Neural cell (in vitro differentiated cells): Measurements from ENCODE around the gene TUBB2A. TPM values are rescaled to one million over a fixed set of nuclear protein-coding genes. Genes with fewer than 3 reads are reported as not detected.
"Not testable (repeated sequence)": the region's sequence is repeated elsewhere in the genome, so short reads cannot be mapped to it uniquely, and the experiment has no call there.

Source experiments
- H2AFZ ChIP-seq: fragments of 200-600, 300-800 bp; sonication (generic), shearing (Covaris generic); 2 replicates; pipeline ENCODE4 v1.6.0; 2014; ENCODE audit warnings: low read depth, mild to moderate bottlenecking, antibody characterized with exemption, low read length, moderate library complexity
- H3F3A ChIP-seq: fragments of 200-600 bp; shearing (Covaris generic); 2 replicates; pipeline ENCODE4 v1.6.1; 2016; ENCODE audit warnings: mild to moderate bottlenecking, moderate library complexity, mixed read lengths, antibody characterized with exemption, low read length; ENCODE audit not compliant: insufficient read depth, poor library complexity, severe bottlenecking
- H3K27ac ChIP-seq: fragments of 200-600, 300-800 bp; sonication (generic), shearing (Covaris generic); 2 replicates; pipeline ENCODE4 v1.5.1; 2014; ENCODE audit warnings: mild to moderate bottlenecking, low read length, moderate library complexity
- H3K27me3 ChIP-seq: fragments of 300-800, 200-600 bp; sonication (generic), shearing (Covaris generic); 2 replicates; pipeline ENCODE4 v1.6.0; 2014; ENCODE audit warnings: mild to moderate bottlenecking, low read depth, low read length, moderate library complexity; ENCODE audit not compliant: insufficient read depth
- H3K36me3 ChIP-seq: fragments of 300-800, 200-600 bp; sonication (generic), shearing (Covaris generic); 2 replicates; pipeline ENCODE4 v1.5.1; 2014; ENCODE audit warnings: mild to moderate bottlenecking, antibody characterized with exemption, low read length, moderate library complexity; ENCODE audit not compliant: insufficient read depth
- H3K4me2 ChIP-seq: fragments of 300-800, 200-600 bp; sonication (generic), shearing (Covaris generic); 2 replicates; pipeline ENCODE4 v1.6.0; 2014; ENCODE audit warnings: mild to moderate bottlenecking, low read length
- H3K4me3 ChIP-seq: fragments of 300-800, 200-600 bp; sonication (generic), shearing (Covaris generic); 2 replicates; pipeline ENCODE4 v1.5.1; 2014; ENCODE audit warnings: mild to moderate bottlenecking, low read length, moderate library complexity
- H3K79me2 ChIP-seq: fragments of 200-600 bp; shearing (Covaris generic); replicated peaks from 2 replicates; pipeline ENCODE4 v1.6.0; 2014; ENCODE audit warnings: mild to moderate bottlenecking, low read length, moderate library complexity; ENCODE audit not compliant: insufficient read depth
- H3K9ac ChIP-seq: fragments of 300-800, 200-600 bp; sonication (generic), shearing (Covaris generic); 2 replicates; pipeline ENCODE4 v1.6.1; 2016; ENCODE audit warnings: mild to moderate bottlenecking, low read length, mixed read lengths
- H3K9me2 ChIP-seq: fragments of 200-600 bp; shearing (Covaris generic); 2 replicates; pipeline ENCODE4 v1.6.1; 2016; ENCODE audit warnings: mild to moderate bottlenecking, low read length, mixed read lengths; ENCODE audit not compliant: insufficient read depth
- H3K9me3 ChIP-seq: fragments of 200-600, 300-800 bp; sonication (generic), shearing (Covaris generic); 2 replicates; pipeline ENCODE4 v1.6.1; 2016; ENCODE audit warnings: mild to moderate bottlenecking, mixed run types, low read length, moderate library complexity, mixed read lengths
- H4K20me1 ChIP-seq: fragments of 200-600 bp; shearing (Covaris generic); 2 replicates; pipeline ENCODE4 v1.6.1; 2016; ENCODE audit warnings: mild to moderate bottlenecking, mixed run types; ENCODE audit not compliant: insufficient read depth
- EP300 ChIP-seq: fragments of 450-650 bp; conservative IDR thresholded peaks from 2 replicates; pipeline ENCODE4 v1.6.1; 2014; ENCODE audit warnings: antibody characterized with exemption, mild to moderate bottlenecking, moderate library complexity; ENCODE audit not compliant: poor library complexity, severe bottlenecking
- EZH2 ChIP-seq: fragments of 200-600, 300-800 bp; shearing (Covaris generic), sonication (generic); IDR thresholded peaks from 2 replicates; pipeline ENCODE4 v1.6.1; 2014; ENCODE audit warnings: antibody characterized with exemption, low read length, borderline replicate concordance, mild to moderate bottlenecking; ENCODE audit not compliant: insufficient read depth, poor library complexity, severe bottlenecking
- MXI1 ChIP-seq: fragments of 450-650 bp; conservative IDR thresholded peaks from 2 replicates; pipeline ENCODE4 v1.6.1; 2014; ENCODE audit warnings: antibody characterized with exemption, mild to moderate bottlenecking; ENCODE audit not compliant: poor library complexity, severe bottlenecking
- POLR2AphosphoS5 ChIP-seq: IDR thresholded peaks from 2 replicates; pipeline ENCODE4 v1.6.1; 2012
- RAD21 ChIP-seq: fragments of 450-650 bp; conservative IDR thresholded peaks from 2 replicates; pipeline ENCODE4 v1.6.1; 2014; ENCODE audit warnings: antibody characterized with exemption, mild to moderate bottlenecking, moderate library complexity
- SMC3 ChIP-seq: fragments of 450-650 bp; conservative IDR thresholded peaks from 2 replicates; pipeline ENCODE4 v1.6.1; 2014; ENCODE audit warnings: antibody characterized with exemption, mild to moderate bottlenecking, moderate library complexity; ENCODE audit not compliant: poor library complexity
- TAF1 ChIP-seq: IDR thresholded peaks from 2 replicates; pipeline ENCODE4 v1.6.1; 2012; ENCODE audit warnings: low read depth
- polyA plus RNA-seq: library from polyadenylated mRNA; depleted of rRNA; stranded (reverse); fragments of >200 nt; gene quantifications from 2 replicates; pipeline ENCODE4 v1.2.3, GENCODE V29; 2014
- TF ChIP-seq, protein P1 (sequence below): IDR thresholded peaks from 2 replicates; pipeline ENCODE4 v1.6.1; 2012; ENCODE audit warnings: borderline replicate concordance
- TF ChIP-seq, protein P2 (sequence below): fragments of 450-650 bp; IDR thresholded peaks from 2 replicates; pipeline ENCODE4 v1.5.1; 2014; ENCODE audit warnings: antibody characterized with exemption, mild to moderate bottlenecking, moderate library complexity; ENCODE audit not compliant: poor library complexity, severe bottlenecking

Gene TUBB2A
- polyA plus RNA-seq, 1 donor from 2014 or later, result 1,088 TPM

DNA sequence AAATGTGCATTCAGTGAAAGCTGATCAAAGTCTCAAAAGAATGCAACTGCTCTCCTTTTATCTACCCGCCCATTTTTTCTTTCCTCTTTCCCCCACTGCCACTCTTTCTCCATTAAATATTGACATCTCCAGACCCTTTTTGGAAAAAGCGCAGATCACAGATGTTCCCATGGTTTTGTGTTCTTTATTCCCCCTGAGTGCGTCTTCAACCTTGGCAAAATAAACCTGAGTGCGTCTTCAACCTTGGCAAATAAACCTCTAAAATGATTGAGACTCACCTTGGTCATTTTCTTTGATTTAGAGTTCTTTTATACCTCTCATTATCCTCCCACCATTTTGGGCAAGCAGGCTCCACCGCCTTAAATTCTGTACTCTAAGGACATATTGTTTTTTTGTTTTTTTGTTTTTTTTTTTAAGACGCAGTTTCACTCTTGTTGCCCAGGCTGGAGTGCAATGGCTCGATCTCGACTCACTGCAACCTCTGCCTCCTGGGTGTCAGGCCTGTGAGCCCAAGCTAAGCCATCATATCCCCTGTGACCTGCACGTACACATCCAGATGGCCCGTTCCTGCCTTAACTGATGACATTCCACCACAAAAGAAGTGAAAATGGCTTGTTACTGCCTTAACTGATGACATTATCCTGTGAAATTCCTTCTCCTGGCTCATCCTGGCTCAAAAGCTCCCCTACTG is 9.3 kb upstream of the TUBB2A start:
- not testable (repeated sequence) for H3K9me2 ChIP-seq, H3K27ac ChIP-seq, H4K20me1 ChIP-seq, H3K79me2 ChIP-seq, H3F3A ChIP-seq, H3K9ac ChIP-seq, H3K4me3 ChIP-seq, H3K4me2 ChIP-seq, H3K27me3 ChIP-seq, H3K9me3 ChIP-seq, H2AFZ ChIP-seq, H3K36me3 ChIP-seq

DNA sequence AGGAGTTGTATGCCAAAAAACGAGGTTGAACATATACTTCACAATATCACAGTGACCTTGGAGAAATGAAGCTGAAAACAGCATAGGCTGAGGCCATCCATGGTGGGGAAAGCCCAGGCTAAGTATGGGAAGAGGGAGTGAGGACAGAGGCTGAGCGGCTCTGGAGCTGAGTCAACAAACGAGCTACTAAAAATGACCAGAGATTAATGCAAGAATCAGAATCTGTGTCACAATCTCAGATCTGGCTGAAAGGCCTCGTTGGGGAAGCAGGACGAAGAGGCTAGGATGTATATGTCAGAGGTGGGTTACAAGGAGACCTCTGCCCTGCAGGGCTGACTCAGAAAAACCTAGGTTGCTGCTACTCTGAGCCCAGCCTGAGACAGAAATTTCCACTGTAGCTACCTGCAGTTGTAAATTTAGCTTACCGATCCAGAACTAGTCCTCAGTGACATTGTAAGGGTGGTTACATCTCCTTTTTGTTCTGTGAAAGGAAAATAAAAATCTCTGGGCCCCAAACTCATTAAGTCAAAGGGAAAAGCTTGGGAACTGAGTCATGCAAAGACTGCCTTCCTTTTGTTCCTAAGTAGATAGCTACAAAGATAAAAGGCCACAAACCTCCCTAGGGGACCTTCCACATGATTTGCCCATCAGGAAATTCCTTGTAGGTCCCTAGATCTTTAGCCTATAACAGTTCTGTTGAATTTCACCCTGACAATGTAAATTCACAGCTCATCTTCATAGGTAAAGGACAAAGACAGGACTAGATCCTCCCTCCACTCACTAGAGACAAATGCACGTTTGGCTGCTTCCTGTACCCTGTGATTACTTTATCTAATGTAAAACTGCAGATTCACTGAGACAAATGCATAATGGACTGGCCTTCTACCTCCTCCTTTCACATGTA is 8.5 kb upstream of the TUBB2A start:
- H2AFZ ChIP-seq, result no peak overlapping the region
- H3K9me2 ChIP-seq, result no peaks in the 10 kb centered on the region
- no peaks in the 10 kb centered on the region for H3K36me3 ChIP-seq
- no peak overlapping the region for H3K9ac ChIP-seq
- peaks cover 11% of the 10 kb centered on the region for H3K79me2 ChIP-seq
- H3F3A ChIP-seq, result no peaks in the 10 kb centered on the region
- H3K27me3 ChIP-seq, result no peaks in the 10 kb centered on the region
- TF ChIP-seq, protein P1, sequence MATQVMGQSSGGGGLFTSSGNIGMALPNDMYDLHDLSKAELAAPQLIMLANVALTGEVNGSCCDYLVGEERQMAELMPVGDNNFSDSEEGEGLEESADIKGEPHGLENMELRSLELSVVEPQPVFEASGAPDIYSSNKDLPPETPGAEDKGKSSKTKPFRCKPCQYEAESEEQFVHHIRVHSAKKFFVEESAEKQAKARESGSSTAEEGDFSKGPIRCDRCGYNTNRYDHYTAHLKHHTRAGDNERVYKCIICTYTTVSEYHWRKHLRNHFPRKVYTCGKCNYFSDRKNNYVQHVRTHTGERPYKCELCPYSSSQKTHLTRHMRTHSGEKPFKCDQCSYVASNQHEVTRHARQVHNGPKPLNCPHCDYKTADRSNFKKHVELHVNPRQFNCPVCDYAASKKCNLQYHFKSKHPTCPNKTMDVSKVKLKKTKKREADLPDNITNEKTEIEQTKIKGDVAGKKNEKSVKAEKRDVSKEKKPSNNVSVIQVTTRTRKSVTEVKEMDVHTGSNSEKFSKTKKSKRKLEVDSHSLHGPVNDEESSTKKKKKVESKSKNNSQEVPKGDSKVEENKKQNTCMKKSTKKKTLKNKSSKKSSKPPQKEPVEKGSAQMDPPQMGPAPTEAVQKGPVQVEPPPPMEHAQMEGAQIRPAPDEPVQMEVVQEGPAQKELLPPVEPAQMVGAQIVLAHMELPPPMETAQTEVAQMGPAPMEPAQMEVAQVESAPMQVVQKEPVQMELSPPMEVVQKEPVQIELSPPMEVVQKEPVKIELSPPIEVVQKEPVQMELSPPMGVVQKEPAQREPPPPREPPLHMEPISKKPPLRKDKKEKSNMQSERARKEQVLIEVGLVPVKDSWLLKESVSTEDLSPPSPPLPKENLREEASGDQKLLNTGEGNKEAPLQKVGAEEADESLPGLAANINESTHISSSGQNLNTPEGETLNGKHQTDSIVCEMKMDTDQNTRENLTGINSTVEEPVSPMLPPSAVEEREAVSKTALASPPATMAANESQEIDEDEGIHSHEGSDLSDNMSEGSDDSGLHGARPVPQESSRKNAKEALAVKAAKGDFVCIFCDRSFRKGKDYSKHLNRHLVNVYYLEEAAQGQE, result no peak
- TF ChIP-seq TAF1, result no peak
- no peak for TF ChIP-seq POLR2AphosphoS5
- no peak for TF ChIP-seq EP300
- TF ChIP-seq, protein P2, sequence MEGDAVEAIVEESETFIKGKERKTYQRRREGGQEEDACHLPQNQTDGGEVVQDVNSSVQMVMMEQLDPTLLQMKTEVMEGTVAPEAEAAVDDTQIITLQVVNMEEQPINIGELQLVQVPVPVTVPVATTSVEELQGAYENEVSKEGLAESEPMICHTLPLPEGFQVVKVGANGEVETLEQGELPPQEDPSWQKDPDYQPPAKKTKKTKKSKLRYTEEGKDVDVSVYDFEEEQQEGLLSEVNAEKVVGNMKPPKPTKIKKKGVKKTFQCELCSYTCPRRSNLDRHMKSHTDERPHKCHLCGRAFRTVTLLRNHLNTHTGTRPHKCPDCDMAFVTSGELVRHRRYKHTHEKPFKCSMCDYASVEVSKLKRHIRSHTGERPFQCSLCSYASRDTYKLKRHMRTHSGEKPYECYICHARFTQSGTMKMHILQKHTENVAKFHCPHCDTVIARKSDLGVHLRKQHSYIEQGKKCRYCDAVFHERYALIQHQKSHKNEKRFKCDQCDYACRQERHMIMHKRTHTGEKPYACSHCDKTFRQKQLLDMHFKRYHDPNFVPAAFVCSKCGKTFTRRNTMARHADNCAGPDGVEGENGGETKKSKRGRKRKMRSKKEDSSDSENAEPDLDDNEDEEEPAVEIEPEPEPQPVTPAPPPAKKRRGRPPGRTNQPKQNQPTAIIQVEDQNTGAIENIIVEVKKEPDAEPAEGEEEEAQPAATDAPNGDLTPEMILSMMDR, result no peak
- TF ChIP-seq SMC3, result no peak
- TF ChIP-seq RAD21, result no peak
- TF ChIP-seq EZH2, result no peak
- TF ChIP-seq MXI1, result no peak
- H3K9me3 ChIP-seq, result no peaks in the 10 kb centered on the region
- H3K4me2 ChIP-seq, result no peak overlapping the region
- no peak overlapping the region for H3K27ac ChIP-seq
- H4K20me1 ChIP-seq, result no peaks in the 10 kb centered on the region
- no peak overlapping the region for H3K4me3 ChIP-seq
